HCT116 (cell line): ENCODE measurements around the gene VPS11. TPM values are rescaled to one million over a fixed set of nuclear protein-coding genes. Genes with fewer than 3 reads are reported as not detected.

Source experiments
- ATF3 ChIP-seq: IDR thresholded peaks from 2 replicates; pipeline ENCODE4 v1.6.1; 2012
- CBX3 ChIP-seq: IDR thresholded peaks from 2 replicates; pipeline ENCODE4 v1.6.1; 2012; ENCODE audit warnings: low read depth
- CTCF ChIP-seq, 3 experiments: fragments of 200-600 bp in 1 of 3; sonication (generic) in 1 of 3; IDR thresholded peaks in 2 of 3; conservative IDR thresholded peaks in 1 of 3; 2 replicates each; pipeline ENCODE4 v1.5.1; 2012 to 2017; ENCODE audit warnings: low read depth in 2 of 3, low read length in 2 of 3, antibody characterized with exemption in 1 of 3, borderline replicate concordance in 1 of 3, control low read depth in 1 of 3, mild to moderate bottlenecking in 1 of 3, mixed read lengths in 1 of 3, mixed run types in 1 of 3, moderate library complexity in 1 of 3; ENCODE audit not compliant: insufficient read depth in 1 of 3
- ELF1 ChIP-seq: IDR thresholded peaks from 2 replicates; pipeline ENCODE4 v1.6.1; 2012; ENCODE audit warnings: low read depth, borderline replicate concordance
- MAX ChIP-seq: IDR thresholded peaks from 2 replicates; pipeline ENCODE4 v1.6.1; 2012
- RAD21 ChIP-seq: IDR thresholded peaks from 2 replicates; pipeline ENCODE4 v1.6.1; 2012; ENCODE audit warnings: low read depth, mild to moderate bottlenecking
- SIN3A ChIP-seq: IDR thresholded peaks from 2 replicates; pipeline ENCODE4 v1.6.1; 2012; ENCODE audit warnings: low read depth
- ZFX ChIP-seq: fragments of 450-650 bp; IDR thresholded peaks from 2 replicates; pipeline ENCODE4 v1.6.1; 2017
- ZNF274 ChIP-seq: fragments of 200-500 bp; sonication (Bioruptor generic); IDR thresholded peaks from 2 replicates; pipeline ENCODE4 v1.6.1; 2014; ENCODE audit warnings: mild to moderate bottlenecking, low read depth, low read length, inconsistent platforms
- microRNA-seq: library from miRNA; unstranded; fragments of <30 nt; microRNA quantifications from one replicate; pipeline ENCODE4, GENCODE V29; 2016; ENCODE audit warnings: borderline number of aligned reads
- total RNA-seq: library from RNA; stranded (reverse); gene quantifications from one replicate; pipeline ENCODE4 v1.2.1, GENCODE V29; 2021; ENCODE audit not compliant: unreplicated experiment

The VPS11 gene
- total RNA-seq, 1 experiment from 2014 or later: 20.4 TPM

GRCh38 chr11:119130662-119131061 is 63.0 kb downstream of the VPS11 start (continued):
- TF ChIP-seq CTCF (IDR thresholded peaks at IDR 0.05 in 2 of 3, conservative IDR thresholded peaks at IDR 0.05 in 1 of 3; ENCODE audit: borderline replicate concordance in 1 of 3, insufficient read depth in 1 of 3, low read depth in 2 of 3, low read length in 2 of 3): no peak
- TF ChIP-seq RAD21: no peak
- TF ChIP-seq ATF3: no peak
- no peak for TF ChIP-seq ZNF274
- TF ChIP-seq ELF1: no peak
- TF ChIP-seq SIN3A: no peak
- TF ChIP-seq MAX: no peak
- TF ChIP-seq CBX3: no peak
- no peak for TF ChIP-seq ZFX

Small RNAs within 50 kb of the gene (microRNA-seq; reads per million reads assigned to microRNA genes)
- not detected for gene MIR3656

Other genes starting within 250 kb of the VPS11 start
- gene CXCR5, start 183.9 kb upstream of the VPS11 start, total RNA-seq: not detected
- 120 TPM for gene BCL9L, start 141.9 kb upstream of the VPS11 start, total RNA-seq
- 0.42 TPM for gene UPK2, start 111.5 kb upstream of the VPS11 start, total RNA-seq
- not detected for gene FOXR1, start 96.1 kb upstream of the VPS11 start, total RNA-seq
- gene CENATAC, start 69.7 kb upstream of the VPS11 start, total RNA-seq: 28.9 TPM
- 1,404 TPM for gene RPS25, start 49.5 kb upstream of the VPS11 start, total RNA-seq
- gene TRAPPC4, start 49.1 kb upstream of the VPS11 start, total RNA-seq: 61.6 TPM
- gene SLC37A4, start 36.9 kb upstream of the VPS11 start, total RNA-seq: 49.8 TPM
- gene HYOU1, start 10.6 kb upstream of the VPS11 start, total RNA-seq: 181 TPM
- gene HMBS, start 17.1 kb downstream of the VPS11 start, total RNA-seq: 69.0 TPM
- 45.1 TPM for gene DPAGT1, start 34.0 kb downstream of the VPS11 start, total RNA-seq
- gene C2CD2L, start 39.5 kb downstream of the VPS11 start, total RNA-seq: 12.4 TPM
- gene HINFP, start 53.8 kb downstream of the VPS11 start, total RNA-seq: 38.1 TPM
- gene ABCG4, start 81.2 kb downstream of the VPS11 start, total RNA-seq: 1.9 TPM
- gene NLRX1, start 100.9 kb downstream of the VPS11 start, total RNA-seq: 21.4 TPM
- gene NHERF4, start 117.7 kb downstream of the VPS11 start, total RNA-seq: 0.30 TPM
- gene CBL, start 138.5 kb downstream of the VPS11 start, total RNA-seq: 31.1 TPM
- 17.4 TPM for gene MCAM, start 249.3 kb downstream of the VPS11 start, total RNA-seq